DOHH2 (cell line): Measurements from ENCODE around the gene TEX261.

Source experiments
- H3F3A ChIP-seq: fragments of 200-600 bp; sonication (generic), shearing (Covaris generic); 2 replicates; pipeline ENCODE4 v1.6.0; 2016; ENCODE audit warnings: antibody characterized with exemption, mild to moderate bottlenecking; ENCODE audit not compliant: control insufficient read depth, insufficient read depth
- H3K27ac ChIP-seq: fragments of 200-600 bp; sonication (generic); 2 replicates; pipeline ENCODE4 v1.5.1; 2014; ENCODE audit warnings: low read depth, mild to moderate bottlenecking, low read length, moderate library complexity
- H3K27me3 ChIP-seq: fragments of 200-600 bp; sonication (generic); 2 replicates; pipeline ENCODE4 v1.6.1; 2014; ENCODE audit warnings: mild to moderate bottlenecking, low read length, mixed read lengths; ENCODE audit not compliant: control insufficient read depth
- H3K36me3 ChIP-seq: fragments of 200-600 bp; sonication (generic); 2 replicates; pipeline ENCODE4 v1.6.1; 2014; ENCODE audit warnings: mild to moderate bottlenecking, low read length, moderate library complexity, mixed read lengths; ENCODE audit not compliant: control insufficient read depth
- H3K4me1 ChIP-seq: fragments of 200-600 bp; sonication (generic); 2 replicates; pipeline ENCODE4 v1.6.1; 2014; ENCODE audit warnings: mild to moderate bottlenecking, low read length, mixed read lengths; ENCODE audit not compliant: control insufficient read depth
- H3K4me2 ChIP-seq: fragments of 200-600 bp; sonication (generic); 2 replicates; pipeline ENCODE4 v1.6.0; 2014; ENCODE audit warnings: mild to moderate bottlenecking, low read length, moderate library complexity
- H3K4me3 ChIP-seq: fragments of 200-600 bp; sonication (generic); 2 replicates; pipeline ENCODE4 v1.5.1; 2014; ENCODE audit warnings: mild to moderate bottlenecking, low read length, mixed read lengths
- H3K79me2 ChIP-seq: fragments of 200-600 bp; sonication (generic); 2 replicates; pipeline ENCODE4 v1.6.1; 2014; ENCODE audit warnings: mild to moderate bottlenecking, low read length, mixed read lengths; ENCODE audit not compliant: control insufficient read depth
- H3K9me2 ChIP-seq: fragments of 200-600 bp; sonication (generic); replicated peaks from 2 replicates; pipeline ENCODE4 v1.6.1; 2014; ENCODE audit warnings: mild to moderate bottlenecking, low read length, mixed read lengths; ENCODE audit not compliant: control insufficient read depth
- H3K9me3 ChIP-seq: fragments of 200-600 bp; sonication (generic); 2 replicates; pipeline ENCODE4 v1.6.1; 2014; ENCODE audit warnings: antibody characterized with exemption, low read length, mixed read lengths; ENCODE audit not compliant: control insufficient read depth, insufficient read depth
- H4K20me1 ChIP-seq: fragments of 200-600 bp; sonication (generic); 2 replicates; pipeline ENCODE4 v1.6.0; 2014; ENCODE audit warnings: low read depth, mild to moderate bottlenecking, antibody characterized with exemption, low read length, moderate library complexity; ENCODE audit not compliant: control insufficient read depth, insufficient read depth
- CTCF ChIP-seq: fragments of 200-600 bp; sonication (generic); IDR thresholded peaks from one replicate; pipeline ENCODE4 v1.5.1; 2014; ENCODE audit warnings: antibody characterized with exemption, mild to moderate bottlenecking, low read depth, low read length; ENCODE audit not compliant: poor library complexity, severe bottlenecking
- EZH2phosphoT487 ChIP-seq: fragments of 200-600 bp; sonication (generic); IDR thresholded peaks from 2 replicates; pipeline ENCODE4 v1.6.1; 2017; ENCODE audit warnings: borderline replicate concordance, mild to moderate bottlenecking, antibody characterized with exemption, low read length, moderate library complexity, mixed read lengths

The TEX261 gene

GRCh38 chr2:70962211-70962884, 32.3 kb downstream of the TEX261 start:
- Histone ChIP-seq H3K27me3 (no peaks in the 10 kb centered on the region), H4K20me1 (no peaks in the 10 kb centered on the region), H3K27ac (no peak overlapping the region), H3K4me2 (no peak overlapping the region), H3K4me1 (peaks cover 12% of the 10 kb centered on the region), H3K4me3 (no peak overlapping the region), H3K9me2 (no peaks in the 10 kb centered on the region), H3F3A (no peaks in the 10 kb centered on the region), H3K36me3 (no peaks in the 10 kb centered on the region), H3K79me2 (no peaks in the 10 kb centered on the region), H3K9me3 (no peaks in the 10 kb centered on the region)
- TF ChIP-seq CTCF (no peak), EZH2phosphoT487 (no peak)

GRCh38 chr2:70961648-70961994, 33.1 kb downstream of the TEX261 start:
- H3K27ac ChIP-seq = no peak overlapping the region
- no peaks in the 10 kb centered on the region for H3K9me3 ChIP-seq
- no peaks in the 10 kb centered on the region for H4K20me1 ChIP-seq

GRCh38 chr2:70960833-70961647, 33.6 kb downstream of the TEX261 start:
- peaks cover 12% of the 10 kb centered on the region for H3K4me1 ChIP-seq
- no peak overlapping the region for H3K4me3 ChIP-seq
- H3K79me2 ChIP-seq = no peaks in the 10 kb centered on the region
- H3K4me2 ChIP-seq = no peak overlapping the region
- no peaks in the 10 kb centered on the region for H3K9me3 ChIP-seq
- H3K27me3 ChIP-seq = no peaks in the 10 kb centered on the region
- no peak overlapping the region for H3K27ac ChIP-seq
- TF ChIP-seq CTCF (no peak), EZH2phosphoT487 (no peak)
- no peaks in the 10 kb centered on the region for H3K36me3 ChIP-seq
- no peaks in the 10 kb centered on the region for H3K9me2 ChIP-seq
- no peaks in the 10 kb centered on the region for H4K20me1 ChIP-seq
- H3F3A ChIP-seq = no peaks in the 10 kb centered on the region

More at GRCh38 chr2:70961648-70961994, 33.1 kb downstream of the TEX261 start:
- no peak overlapping the region for H3K4me3 ChIP-seq
- no peak overlapping the region for H3K4me2 ChIP-seq
- H3K79me2 ChIP-seq = no peaks in the 10 kb centered on the region
- TF ChIP-seq EZH2phosphoT487 = no peak
- TF ChIP-seq CTCF = no peak
- no peaks in the 10 kb centered on the region for H3F3A ChIP-seq
- peaks cover 12% of the 10 kb centered on the region for H3K4me1 ChIP-seq
- no peaks in the 10 kb centered on the region for H3K27me3 ChIP-seq
- no peaks in the 10 kb centered on the region for H3K36me3 ChIP-seq
- H3K9me2 ChIP-seq = no peaks in the 10 kb centered on the region
